ENCODE measurements around the gene STAC.
"Not testable (repeated sequence)": the region's sequence is repeated elsewhere in the genome, so short reads cannot be mapped to it uniquely, and the experiment has no call there.

GRCh38 chr3:36500053-36500452 is 119.7 kb downstream of the STAC start:
- TF ChIP-seq CTCF (conservative IDR thresholded peaks at IDR 0.05); ZFX (IDR thresholded peaks at IDR 0.05): not testable (repeated sequence)
